ENCODE measurements around the gene PSMD6. TPM values are rescaled to one million over a fixed set of nuclear protein-coding genes. Genes with fewer than 3 reads are reported as not detected.
A peak's percentile ranks its signal among the peaks of the same experiment; 100 is the strongest.

Gene PSMD6
- total RNA-seq, 1 donor from 2014 or later: 69.6 TPM

- no peak for DNase-seq (ENCODE audit: low spot score)
Observed at GRCh38 chr3:64046592-64046991, 23.3 kb upstream of the PSMD6 start.

- DNase-seq (ENCODE audit: low spot score): no peak
Observed at GRCh38 chr3:64042952-64043351, 19.7 kb upstream of the PSMD6 start.

GRCh38 chr3:64039981-64040733 lies 16.9 kb upstream of the PSMD6 start:
- DNase-seq (ENCODE audit: low spot score): no peak

- no peak for DNase-seq (ENCODE audit: low spot score)
Observed at GRCh38 chr3:64039332-64039731, 16.0 kb upstream of the PSMD6 start.

- no peak for DNase-seq (ENCODE audit: low spot score)
Observed at GRCh38 chr3:64038253-64038767, 15.0 kb upstream of the PSMD6 start.

- no peak for DNase-seq (ENCODE audit: low spot score)
Observed at GRCh38 chr3:64037084-64037483, 13.8 kb upstream of the PSMD6 start.

- no peak for DNase-seq (ENCODE audit: low spot score)
Observed at GRCh38 chr3:64033069-64033468, 9.8 kb upstream of the PSMD6 start.

GRCh38 chr3:64031540-64032508 lies 8.5 kb upstream of the PSMD6 start:
- no peak for DNase-seq (ENCODE audit: low spot score)

GRCh38 chr3:64030741-64031140 lies 7.4 kb upstream of the PSMD6 start:
- DNase-seq (ENCODE audit: low spot score): peak; percentile 79

- no peak for DNase-seq (ENCODE audit: low spot score)
Observed at GRCh38 chr3:64029287-64029686, 6.0 kb upstream of the PSMD6 start.

GRCh38 chr3:64028754-64029153 lies 5.5 kb upstream of the PSMD6 start:
- DNase-seq (ENCODE audit: low spot score): no peak

- DNase-seq (ENCODE audit: low spot score): no peak
Observed at GRCh38 chr3:64027658-64028057, 4.4 kb upstream of the PSMD6 start.

GRCh38 chr3:64026346-64026745 lies 3.1 kb upstream of the PSMD6 start:
- no peak for DNase-seq (ENCODE audit: low spot score)

GRCh38 chr3:64023861-64024223 lies 548 bp upstream of the PSMD6 start:
- DNase-seq (ENCODE audit: low spot score): no peak

- no peak for DNase-seq (ENCODE audit: low spot score)
Observed at GRCh38 chr3:64022451-64023186, 675 bp downstream of the PSMD6 start.

- DNase-seq (ENCODE audit: low spot score): no peak
Observed at GRCh38 chr3:64021922-64022321, 1.4 kb downstream of the PSMD6 start.

- no peak for DNase-seq (ENCODE audit: low spot score)
Observed at GRCh38 chr3:64019879-64020278, 3.4 kb downstream of the PSMD6 start.

GRCh38 chr3:64019271-64019670 lies 4.0 kb downstream of the PSMD6 start:
- no peak for DNase-seq (ENCODE audit: low spot score)

GRCh38 chr3:64016941-64017620 lies 6.2 kb downstream of the PSMD6 start:
- no peak for DNase-seq (ENCODE audit: low spot score)

GRCh38 chr3:64011685-64012084 lies 11.6 kb downstream of the PSMD6 start:
- no peak for DNase-seq (ENCODE audit: low spot score)

- no peak for DNase-seq (ENCODE audit: low spot score)
Observed at GRCh38 chr3:64010199-64010598, 13.1 kb downstream of the PSMD6 start.
